ENCODE results near the gene LRCH1.

DNA sequence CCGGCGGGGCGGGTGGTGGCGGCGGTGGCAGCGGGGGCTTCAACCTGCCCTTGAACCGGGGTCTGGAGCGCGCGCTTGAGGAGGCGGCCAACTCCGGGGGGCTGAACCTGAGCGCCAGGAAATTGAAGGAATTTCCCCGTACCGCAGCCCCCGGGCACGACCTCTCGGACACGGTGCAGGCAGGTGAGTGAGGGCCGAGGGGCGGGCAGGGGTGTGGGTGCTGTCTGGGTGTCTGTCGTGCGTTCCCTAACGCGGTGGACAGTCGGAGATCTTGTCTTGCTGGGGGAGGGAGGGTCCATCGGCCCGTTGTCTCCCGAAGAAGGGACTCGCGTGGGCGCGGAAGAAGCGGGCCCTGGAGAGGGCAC, 533 bp downstream of the LRCH1 start:
- TF ChIP-seq EZH2 (IDR thresholded peaks at IDR 0.05; ENCODE audit: insufficient read depth, poor library complexity, severe bottlenecking), result no peak
- TF ChIP-seq EZH2phosphoT487 (IDR thresholded peaks at IDR 0.05; ENCODE audit: insufficient read depth, low read depth), result no peak
